SKM-1 (cell line): ENCODE measurements around the gene CLGN.

Source experiments
- DNase-seq: peaks from one replicate; lab custom pipeline; 2025; ENCODE audit not compliant: unreplicated experiment; lab: John Stamatoyannopoulos, UW

Gene CLGN

GRCh38 chr4:140342620-140343019 lies 84.8 kb downstream of the CLGN start:
- DNase-seq, result no peak
